Eye (tissue), 1 donor: ENCODE results near the gene RCAN3.
A peak's percentile ranks its signal among the peaks of the same experiment; 100 is the strongest.
"Not testable (repeated sequence)": the region's sequence is repeated elsewhere in the genome, so short reads cannot be mapped to it uniquely, and the experiment has no call there.

Source experiments
- DNase-seq: peaks from one replicate; pipeline ENCODE4 v3.0.0-alpha.2; 2015

Gene RCAN3

DNA sequence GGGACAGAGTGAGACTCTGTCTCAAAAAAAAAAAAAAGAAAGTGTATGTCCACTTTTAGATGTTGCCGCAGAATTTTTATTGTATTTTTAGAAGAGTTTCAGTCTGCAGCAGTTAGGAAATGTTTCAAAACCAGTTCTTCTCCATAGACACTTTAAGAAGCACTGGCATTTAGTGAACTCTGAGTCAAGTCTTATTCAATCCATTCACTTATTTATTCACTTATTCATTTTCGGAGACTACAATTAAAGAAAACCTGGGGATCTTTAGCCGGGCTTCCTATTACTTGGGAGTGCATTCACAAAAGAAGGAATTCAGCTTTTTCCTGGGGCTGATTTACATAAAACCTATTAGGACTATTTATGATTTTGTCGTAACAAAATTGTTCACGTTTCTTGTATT lies 12.3 kb downstream of the RCAN3 start:
- DNase-seq: no peak

DNA sequence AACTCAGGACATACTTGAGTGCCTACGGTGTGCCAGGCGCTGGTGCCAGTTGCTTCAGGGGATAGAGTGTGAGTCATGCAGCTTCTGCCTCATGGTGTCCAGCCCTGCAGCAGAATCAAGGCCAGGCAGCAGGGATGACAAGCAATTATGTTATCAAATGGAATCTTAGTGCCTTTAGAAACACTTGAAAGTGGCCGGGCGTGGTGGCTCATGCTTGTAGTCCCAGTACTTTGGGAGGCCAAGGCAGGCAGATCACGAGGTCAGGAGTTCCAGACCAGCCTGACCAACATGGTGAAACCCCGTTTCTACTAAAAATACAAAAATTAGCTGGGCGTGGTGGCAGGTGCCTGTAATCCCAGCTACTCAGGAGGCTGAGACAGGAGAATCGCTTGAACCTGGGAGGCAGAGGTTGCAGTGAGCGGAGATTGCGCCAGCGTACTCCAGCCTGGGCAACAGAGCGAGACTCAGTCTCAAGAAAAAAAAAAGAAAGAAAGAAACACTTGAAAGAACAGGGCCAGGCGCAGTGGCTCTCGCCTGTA lies 13.1 kb downstream of the RCAN3 start:
- not testable (repeated sequence) for DNase-seq

DNA sequence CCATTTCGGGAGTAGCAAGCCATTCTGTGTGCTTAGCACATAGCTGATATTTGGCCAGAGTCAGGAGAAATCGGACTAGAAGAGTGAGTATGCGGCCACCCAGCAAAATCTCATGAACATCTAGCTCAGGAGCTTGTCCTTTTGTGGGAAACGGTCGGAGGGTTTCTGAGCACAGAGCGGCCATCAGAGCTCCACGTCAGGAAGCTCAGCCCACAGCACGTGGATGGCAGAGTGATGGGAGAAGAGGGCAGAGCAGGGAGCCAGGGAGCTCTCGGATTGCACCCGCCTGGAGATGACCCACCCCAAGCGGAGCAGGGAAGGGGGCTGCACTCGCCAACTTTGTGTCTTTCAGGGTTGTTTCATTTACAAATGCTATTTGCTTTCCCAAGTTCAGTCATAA lies 13.9 kb downstream of the RCAN3 start:
- DNase-seq: no peak

DNA sequence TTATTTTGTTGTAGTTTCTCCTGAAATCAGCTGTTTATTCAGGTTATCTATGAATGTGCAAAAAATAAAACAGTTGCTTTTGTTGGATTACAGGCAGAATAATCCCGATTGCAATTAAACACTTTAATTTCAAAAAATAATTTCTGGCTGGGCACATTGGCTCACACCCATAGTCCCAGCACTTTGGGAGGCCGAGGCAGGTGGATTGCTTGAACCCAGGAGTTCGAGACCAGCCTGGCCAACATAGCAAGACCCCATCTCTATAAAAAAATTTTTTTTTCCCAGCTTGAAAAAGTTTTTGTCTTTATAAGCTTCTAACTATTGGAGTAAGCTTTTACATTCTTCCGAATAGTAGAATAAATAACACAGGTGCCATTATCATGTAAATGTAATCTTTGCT lies 15.3 kb downstream of the RCAN3 start:
- DNase-seq: no peak

DNA sequence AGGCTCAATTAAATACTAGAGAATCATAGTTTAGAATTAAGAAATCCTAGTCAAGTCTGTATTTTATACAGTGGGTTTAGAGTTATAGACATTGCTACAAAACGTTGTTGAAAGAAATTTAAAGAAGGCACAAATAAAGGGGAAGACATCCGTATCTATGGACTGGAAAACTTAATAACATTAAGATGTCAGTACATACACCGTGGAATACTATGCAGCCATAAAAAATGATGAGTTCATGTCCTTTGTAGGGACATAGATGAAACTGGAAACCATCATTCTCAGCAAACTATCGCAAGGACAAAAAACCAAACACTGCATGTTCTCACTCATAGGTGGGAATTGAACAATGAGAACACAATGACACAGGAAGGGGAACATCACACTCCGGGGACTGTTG lies 17.6 kb downstream of the RCAN3 start:
- not testable (repeated sequence) for DNase-seq

DNA sequence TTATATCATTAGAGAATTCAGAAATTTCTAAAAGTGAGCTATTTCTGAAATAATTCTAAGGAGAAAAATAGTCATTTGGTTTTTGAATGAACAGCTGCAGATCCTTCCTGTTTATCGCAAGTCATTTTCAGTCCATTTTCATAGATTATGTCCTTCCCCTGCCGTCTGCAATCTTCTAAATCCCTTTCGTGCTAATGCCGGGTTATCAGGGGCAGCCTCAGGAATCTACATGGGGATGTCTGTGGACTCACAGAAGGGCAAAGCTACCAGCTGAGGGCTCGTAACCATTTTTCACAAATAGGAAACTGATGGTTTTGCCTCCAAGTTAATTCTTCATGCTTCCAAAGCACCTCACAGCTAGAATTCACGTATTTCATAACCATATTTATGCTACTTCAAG lies 23.0 kb downstream of the RCAN3 start:
- no peak for DNase-seq

DNA sequence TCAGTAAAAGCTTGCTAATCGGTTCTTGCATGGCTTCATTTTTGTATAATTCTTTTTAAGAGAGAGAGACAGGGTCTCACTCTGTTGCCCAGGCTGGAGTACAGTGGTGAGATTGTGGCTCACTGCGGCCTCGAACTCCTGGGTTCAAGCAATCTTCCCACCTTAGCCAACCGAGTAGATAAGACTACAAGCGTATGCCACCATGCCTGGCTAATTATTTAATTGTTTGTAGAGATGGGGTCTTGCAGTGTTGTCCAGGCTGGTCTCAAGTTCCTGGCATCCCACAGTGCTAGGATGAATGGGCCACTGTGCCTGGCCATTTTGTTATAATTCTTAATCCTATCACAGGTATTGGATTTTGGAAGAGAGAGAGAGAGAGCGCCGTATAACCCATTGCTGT lies 23.4 kb downstream of the RCAN3 start:
- DNase-seq: no peak

DNA sequence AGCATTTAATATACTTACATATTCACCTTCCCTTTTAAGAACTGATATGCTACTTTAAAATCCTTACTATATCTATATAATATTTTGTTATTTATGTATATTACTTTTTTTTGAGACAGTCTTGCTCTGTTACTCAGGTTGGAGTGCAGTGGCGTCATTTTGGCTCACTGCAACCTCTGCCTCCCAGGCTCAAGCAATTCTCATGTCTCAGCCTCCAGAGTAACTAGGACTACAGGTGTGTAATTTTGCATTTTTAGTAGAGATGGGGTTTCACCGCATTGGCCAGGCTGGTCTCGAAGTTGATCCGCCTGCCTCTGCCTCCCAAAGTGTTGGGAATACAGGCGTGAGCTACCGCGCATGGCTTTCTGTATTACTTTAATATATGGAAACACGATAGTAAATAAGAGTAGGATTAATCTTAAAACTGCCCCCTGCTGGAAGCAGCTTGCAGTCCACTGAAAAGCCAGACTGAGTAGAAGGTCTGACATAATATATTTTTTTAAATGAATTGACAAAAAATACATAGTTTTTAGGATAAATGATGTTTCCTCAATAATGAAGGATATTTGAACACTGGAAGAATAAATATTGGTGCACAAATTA lies 24.4 kb downstream of the RCAN3 start:
- DNase-seq: no peak

DNA sequence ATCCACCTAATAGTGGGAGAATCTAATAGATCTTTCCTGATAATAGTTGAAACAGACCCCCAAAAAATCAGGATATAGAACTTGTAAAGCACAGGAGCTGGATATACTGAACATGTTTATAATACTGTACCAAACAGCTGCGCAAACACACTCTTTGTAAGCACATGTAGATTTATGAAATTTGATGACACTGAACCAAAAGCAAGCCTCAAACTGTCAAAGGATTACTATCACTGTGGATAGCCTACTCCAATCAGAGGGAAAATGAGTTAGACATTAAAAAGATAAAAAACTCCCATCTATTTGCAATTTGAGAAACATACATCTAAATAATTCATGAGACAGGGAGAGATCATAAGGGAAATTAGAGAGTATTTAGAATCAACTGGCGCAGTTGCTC lies 26.1 kb downstream of the RCAN3 start:
- no peak for DNase-seq

DNA sequence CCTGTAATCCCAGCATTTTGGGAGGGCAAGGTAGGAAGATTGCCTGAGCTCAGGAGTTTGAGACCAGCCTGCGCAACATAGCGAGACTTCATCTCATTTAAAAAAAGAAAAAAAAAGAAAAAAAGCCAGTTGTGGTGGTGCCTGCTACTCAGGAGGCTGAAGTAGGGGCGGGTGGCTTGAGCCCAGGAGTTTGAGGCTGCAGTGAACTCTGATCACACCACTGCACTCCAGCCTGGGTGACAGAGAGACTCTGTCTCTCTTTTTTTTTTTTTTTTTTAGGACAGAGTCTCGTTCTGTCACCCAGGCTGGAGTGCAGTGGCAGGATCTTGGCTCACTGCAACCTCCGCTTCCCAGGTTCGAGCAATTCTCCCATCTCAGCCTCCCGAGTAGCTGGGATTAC lies 26.7 kb downstream of the RCAN3 start:
- DNase-seq: not testable (repeated sequence)

DNA sequence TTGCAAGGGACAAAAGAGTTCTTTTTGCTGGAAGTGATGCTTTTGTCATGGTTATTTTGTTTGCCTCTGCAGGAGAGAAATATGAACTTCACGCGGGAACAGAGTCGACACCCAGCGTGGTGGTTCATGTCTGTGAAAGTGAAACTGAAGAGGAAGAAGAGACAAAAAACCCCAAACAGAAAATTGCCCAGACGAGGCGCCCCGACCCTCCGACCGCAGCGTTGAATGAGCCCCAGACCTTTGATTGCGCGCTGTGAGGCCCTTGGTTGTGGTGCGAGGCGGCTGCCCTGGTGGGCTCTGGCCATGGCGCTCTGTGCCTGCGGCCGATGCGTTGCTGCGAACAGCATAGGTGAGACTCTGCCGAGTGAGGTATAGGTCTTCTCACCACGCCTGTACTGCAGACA lies 32.4 kb downstream of the RCAN3 start:
- no peak for DNase-seq

DNA sequence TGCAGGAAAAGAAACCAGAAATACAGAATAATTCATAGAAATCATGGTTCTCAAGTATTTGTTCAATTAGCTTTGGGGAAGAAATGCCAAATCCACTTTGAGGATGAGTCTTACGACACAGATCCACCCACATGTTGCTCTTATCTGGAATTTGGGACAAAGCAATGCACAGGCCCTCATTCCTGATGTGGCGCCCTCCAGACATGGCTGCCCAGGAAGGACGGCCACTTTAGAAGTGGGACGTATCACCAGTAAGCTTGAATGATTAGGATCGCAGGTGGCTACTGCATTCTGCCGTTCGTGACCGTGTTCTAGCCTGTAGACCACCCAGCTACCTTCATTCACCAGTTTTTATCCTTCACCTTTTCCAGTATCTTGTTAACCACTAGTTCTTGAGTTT lies 33.1 kb downstream of the RCAN3 start:
- DNase-seq: no peak

DNA sequence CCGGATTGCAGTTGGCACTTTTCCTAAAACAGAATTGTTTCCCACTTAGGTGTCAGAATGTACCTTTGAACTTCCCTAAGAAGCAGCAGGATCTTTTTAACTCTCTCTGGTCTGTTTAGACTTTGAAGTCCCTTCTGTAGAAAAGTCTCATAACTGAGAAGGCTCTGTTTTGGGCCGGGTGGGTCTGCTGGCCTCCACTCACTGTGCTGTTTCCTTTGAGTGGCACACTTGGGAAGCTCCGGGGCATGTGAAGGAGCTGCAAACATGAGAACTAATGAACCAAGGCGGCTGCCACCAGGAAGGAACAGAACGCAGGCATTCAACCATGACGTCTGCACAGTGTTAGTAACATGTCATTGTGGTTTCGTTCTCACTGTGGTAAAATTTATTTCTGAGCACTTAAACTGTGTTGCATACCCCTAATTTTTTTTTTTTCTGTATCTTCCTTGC lies 33.8 kb downstream of the RCAN3 start:
- DNase-seq: peak; percentile 29

DNA sequence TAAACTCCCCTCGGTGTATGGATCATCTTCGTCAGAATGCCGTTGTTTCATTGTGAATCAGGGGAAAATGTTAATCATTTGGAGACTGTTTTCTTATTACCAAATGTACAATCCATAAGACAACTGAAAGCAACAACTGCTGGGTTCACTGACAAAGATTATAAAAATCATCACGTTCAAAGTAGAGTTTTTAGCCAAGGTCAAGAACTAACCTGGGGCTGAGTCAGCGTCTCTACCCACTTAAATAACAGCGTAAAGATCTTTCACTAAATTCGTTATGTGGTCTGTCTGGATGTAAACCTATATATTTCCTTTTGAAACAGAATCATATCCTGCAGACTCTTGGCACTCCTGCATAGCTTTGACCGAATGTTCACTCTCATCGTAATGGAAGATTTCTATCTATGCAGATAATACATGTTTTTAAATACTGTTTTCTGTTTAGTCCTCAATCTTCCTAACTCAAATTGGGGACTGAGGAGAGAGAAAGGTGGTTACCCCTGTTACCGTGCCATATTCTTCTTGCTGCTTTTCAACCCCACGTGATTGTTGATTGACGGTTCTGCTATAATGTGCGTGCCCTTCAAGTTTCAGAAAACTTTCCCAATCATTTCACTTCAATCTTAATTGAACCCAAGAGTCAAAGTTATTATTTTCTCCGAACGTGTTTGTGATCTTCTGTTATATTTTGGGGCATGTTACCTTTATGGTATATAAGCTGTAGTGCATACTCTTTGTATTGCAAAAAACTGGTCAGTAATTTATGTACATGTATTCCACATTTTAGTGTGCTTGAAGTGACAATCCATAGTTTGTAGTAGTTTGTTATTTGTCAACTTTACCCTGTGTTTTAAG lies 37.6 kb downstream of the RCAN3 start:
- no peak for DNase-seq

DNA sequence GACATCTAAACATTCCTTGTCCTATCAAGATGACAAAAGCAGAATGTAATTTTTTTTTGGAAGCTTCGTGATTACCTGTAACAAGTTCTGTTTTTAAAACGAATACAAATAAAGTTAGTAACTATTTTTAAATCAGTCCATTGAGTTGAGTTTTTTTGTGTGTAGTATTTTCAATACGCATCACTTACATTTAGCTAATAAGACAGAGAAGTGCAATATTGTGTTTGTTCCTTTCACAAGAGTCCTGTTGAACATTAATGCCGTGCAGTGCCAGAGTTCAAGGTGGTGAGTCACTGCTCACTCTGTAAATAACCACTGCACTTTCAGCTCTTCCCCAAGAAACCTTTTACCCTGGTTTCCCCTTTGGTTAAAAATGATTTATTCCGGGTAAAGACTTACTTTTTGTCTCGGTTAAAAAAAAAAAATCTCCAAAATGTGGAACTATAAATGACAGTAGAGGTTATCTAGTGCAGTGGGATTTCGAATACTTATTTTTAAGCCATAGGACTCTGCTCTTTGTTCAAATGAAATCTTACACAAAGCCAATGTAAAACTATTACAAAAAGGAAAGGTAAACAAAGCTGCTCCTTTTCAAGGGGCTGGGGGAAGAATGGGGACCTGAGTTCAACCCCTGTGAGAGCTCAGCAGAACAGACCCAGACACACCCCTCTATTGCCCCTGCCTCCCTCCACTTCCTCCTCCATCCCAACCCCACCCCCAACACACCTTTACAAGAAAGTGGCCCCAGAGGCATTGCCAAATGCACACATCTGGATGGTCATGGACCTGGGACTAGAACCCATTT lies 38.5 kb downstream of the RCAN3 start:
- DNase-seq: no peak

DNA sequence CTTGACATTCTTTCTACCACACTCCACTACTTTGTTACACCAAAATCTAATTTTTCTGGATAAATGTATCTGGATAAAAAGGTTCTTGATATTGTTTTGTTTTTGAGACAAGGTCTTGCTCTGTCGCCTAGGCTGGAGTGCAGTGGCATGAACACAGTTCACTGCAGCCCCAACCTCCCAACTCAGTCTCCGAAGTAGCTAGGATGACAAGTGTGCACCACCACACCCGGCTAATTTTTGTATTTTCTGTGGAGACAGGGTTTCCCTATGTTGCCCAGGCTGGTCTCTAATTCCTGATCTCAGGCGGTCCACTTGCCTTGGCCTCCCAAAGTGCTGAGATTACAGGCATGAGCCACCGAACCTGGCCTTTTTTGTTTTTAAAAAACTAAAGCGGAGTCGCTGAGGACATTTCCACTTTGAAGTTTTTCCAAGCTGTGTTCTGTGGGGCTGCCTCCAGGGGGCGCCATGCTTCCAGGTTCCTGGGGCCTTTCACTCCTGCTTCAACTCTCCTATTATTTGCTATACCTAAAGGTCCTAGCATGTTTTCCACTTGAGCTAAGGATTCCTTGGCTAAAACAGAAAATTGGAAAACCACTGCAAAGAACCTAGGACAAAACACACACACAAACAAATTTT lies 39.2 kb downstream of the RCAN3 start:
- DNase-seq: peak; percentile 38

DNA sequence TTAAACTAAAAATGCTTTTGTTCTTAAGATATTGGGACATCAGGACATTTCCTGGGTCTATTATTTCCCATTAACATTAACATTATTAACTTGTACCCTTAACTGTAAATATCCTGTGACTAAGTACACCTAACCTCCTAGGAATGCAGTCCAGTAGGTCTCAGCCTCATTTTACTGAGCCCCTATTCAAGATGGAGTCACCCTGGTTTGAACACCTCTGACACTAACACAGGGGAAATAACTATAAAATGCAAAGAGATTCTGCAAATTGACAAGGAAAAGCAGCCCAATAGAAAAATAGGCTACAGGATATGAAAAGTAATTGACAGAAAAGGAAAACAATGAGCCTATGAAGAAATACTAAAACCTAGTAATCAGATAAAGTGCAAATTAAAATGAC lies 41.6 kb downstream of the RCAN3 start:
- DNase-seq: no peak

DNA sequence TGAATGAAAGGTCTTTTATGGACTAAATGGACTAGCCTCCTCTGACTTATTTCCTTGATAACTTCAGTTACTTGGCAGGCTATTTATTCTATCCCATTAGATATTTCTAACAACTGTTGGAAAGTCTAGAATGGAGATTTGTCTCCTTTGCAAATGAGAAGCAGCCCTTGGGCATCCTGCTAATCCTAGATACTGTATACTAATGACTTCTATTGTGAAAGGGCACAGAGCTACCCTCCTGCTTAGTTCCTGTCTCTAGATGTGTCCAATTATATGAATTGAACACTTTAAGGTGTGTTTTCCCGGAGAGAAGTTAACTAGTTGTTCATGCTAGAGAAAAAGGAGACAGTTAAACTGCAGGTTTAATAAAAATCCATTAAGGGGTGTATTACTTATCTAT lies 43.0 kb downstream of the RCAN3 start:
- no peak for DNase-seq

DNA sequence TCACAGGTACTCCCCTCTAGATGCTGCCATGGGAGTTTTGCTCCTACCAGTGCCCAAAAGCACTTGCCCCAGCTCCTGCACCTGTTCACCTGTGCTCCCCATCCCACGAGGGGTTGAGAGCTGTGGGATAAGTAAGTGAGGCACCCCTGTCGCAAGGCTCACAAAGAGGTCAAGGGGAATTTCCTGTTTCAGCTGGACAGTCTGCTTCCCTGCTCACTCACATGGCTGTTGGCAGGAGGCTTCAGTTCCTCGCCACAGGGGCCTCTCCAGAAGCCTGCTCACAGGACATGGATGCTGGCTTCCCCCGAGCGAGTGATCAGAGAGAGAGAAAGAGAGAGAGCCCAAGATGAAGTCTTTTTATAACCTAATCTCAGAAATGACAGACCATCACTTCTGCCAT lies 44.6 kb downstream of the RCAN3 start:
- DNase-seq: no peak

DNA sequence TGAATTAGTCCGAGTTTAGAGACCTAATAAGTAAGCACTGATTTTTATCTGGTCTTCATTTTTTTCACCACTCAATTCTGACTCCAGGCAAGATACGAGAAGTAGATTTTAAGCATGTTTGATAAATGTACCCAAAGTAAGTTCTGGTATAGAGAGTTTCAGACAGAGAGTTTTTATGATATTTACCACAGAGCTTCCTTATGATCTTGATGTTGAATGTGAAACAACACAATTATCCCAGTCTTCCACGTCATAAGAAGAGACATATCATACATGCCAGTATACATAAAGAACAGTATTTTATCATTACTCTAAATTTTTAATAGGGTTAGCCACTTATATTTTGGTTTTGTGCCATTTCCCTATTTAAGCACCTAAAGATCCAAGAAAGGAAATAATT lies 45.4 kb downstream of the RCAN3 start:
- no peak for DNase-seq

DNA sequence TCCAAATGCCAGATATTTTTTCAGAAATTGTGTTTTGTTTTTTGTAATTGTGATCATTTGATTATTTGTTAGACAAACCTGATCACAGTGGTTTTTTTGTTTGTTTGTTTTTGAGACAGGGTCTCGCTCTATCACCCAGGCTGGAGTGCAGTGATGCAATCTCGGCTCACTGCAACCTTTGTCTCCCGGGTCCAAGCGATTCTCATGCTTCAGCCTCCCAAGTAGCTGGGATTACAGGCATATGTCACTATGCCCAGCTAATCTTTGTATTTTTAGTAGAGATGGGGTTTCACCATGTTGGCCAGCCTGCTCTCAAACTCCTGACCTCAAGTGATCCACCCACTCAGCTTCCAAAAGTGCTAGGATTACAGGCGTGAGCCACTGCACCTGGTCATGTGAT lies 46.6 kb downstream of the RCAN3 start:
- DNase-seq: not testable (repeated sequence)

DNA sequence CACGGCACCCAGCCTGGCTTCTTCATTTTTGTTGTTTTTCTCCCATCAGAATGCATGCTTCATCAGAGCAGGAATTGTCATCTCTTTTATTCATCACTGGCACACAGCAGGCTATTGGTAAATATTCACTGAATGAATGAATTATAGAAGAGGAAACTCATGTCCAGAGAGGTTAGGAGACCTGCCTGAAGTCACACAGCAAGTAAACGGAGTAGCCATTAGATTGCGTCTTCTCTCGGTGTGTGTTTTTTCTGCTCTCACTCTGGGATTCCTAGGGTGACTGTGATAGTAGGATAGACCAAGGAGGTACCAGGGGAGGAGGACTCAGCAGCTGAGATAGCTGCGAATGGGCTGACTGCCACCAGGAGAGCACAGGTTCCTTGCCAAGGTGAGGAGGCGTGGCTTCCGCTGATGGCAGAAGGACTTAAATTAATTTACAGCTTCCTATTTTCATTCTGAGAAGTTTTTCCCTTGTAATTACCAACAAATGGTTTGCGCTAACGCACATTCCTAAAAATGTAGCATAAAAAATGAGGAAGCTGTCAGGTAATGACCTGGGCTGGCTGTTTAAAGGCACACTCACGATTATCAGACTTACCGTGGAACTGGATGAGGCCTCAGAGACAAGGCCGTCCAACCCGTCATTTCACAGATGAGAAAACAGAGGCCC lies 48.8 kb downstream of the RCAN3 start:
- no peak for DNase-seq
